Panc1 (cell line): ENCODE data around the gene TEDC2. TPM values are rescaled to one million over a fixed set of nuclear protein-coding genes. Genes with fewer than 3 reads are reported as not detected.
"Not testable (repeated sequence)": the region's sequence is repeated elsewhere in the genome, so short reads cannot be mapped to it uniquely, and the experiment has no call there.

Experiments
- ATAC-seq: fragments of 200-7000 bp; cut with Tn5 transposase; 2 replicates; pipeline ENCODE4 v1.9.1; 2020; ENCODE audit warnings: mild to moderate bottlenecking, moderate library complexity
- BruUV-seq: library from RNA; stranded (reverse); fragments of 400-500 nt; replicated peaks from 2 replicates; lab custom pipeline; 2021; lab: Mats Ljungman, UMichigan
- CTCF ChIA-PET: fragments of 300-600 bp; sonication (Branson Sonifier 250); formaldehyde crosslinking; loops from one replicate; lab custom pipeline; 2022; ENCODE audit warnings: antibody characterized with exemption; lab: Charles Lee
- POLR2A ChIA-PET: fragments of 300-600 bp; sonication (Branson Sonifier 250); formaldehyde crosslinking; loops from one replicate; lab custom pipeline; 2022; ENCODE audit warnings: antibody characterized with exemption; lab: Charles Lee
- DNase-seq: peaks from one replicate; pipeline ENCODE4 v3.0.0-alpha.2; 2010; ENCODE audit warnings: low read depth, low spot score
- H3K27ac ChIP-seq: 2 replicates; pipeline ENCODE4 v1.5.1; 2011; ENCODE audit warnings: mild to moderate bottlenecking, low read length, inconsistent platforms
- H3K27me3 ChIP-seq: fragments of 200-500 bp; sonication (Bioruptor generic); 2 replicates; pipeline ENCODE4 v1.6.0; 2014; ENCODE audit warnings: low read length, inconsistent platforms; ENCODE audit not compliant: control insufficient read depth, insufficient read depth
- H3K36me3 ChIP-seq: fragments of 200-500 bp; sonication (Bioruptor generic); 2 replicates; pipeline ENCODE4 v1.5.1; 2014; ENCODE audit warnings: inconsistent platforms, mild to moderate bottlenecking, low read length, moderate library complexity; ENCODE audit not compliant: control insufficient read depth, insufficient read depth
- H3K4me1 ChIP-seq: 2 replicates; pipeline ENCODE4 v1.5.1; 2011; ENCODE audit warnings: inconsistent platforms, mild to moderate bottlenecking, low read length, moderate library complexity; ENCODE audit not compliant: control insufficient read depth, insufficient read depth
- H3K4me3 ChIP-seq, 2 experiments: 2 replicates each; pipeline ENCODE4 v1.5.1; 2011 to 2012; ENCODE audit warnings: low read depth in 2 of 2, low read length in 2 of 2, mild to moderate bottlenecking in 2 of 2, inconsistent platforms in 1 of 2, moderate library complexity in 1 of 2
- H3K9me3 ChIP-seq: fragments of 200-500 bp; sonication (Bioruptor generic); 2 replicates; pipeline ENCODE4 v1.5.1; 2014; ENCODE audit warnings: low read depth, mild to moderate bottlenecking, inconsistent platforms, low read length, moderate library complexity; ENCODE audit not compliant: control insufficient read depth, insufficient read depth
- POLR2AphosphoS5 ChIP-seq: IDR thresholded peaks from 2 replicates; pipeline ENCODE4 v1.6.1; 2012; ENCODE audit warnings: mild to moderate bottlenecking, low read depth, low read length, moderate library complexity
- SIN3A ChIP-seq: IDR thresholded peaks from 2 replicates; pipeline ENCODE4 v1.6.1; 2012; ENCODE audit warnings: low read depth, mild to moderate bottlenecking, low read length, moderate library complexity, borderline replicate concordance; ENCODE audit not compliant: insufficient read depth
- TCF7L2 ChIP-seq: IDR thresholded peaks from 2 replicates; pipeline ENCODE4 v1.6.1; 2011; ENCODE audit warnings: mild to moderate bottlenecking, low read depth, low read length, inconsistent platforms
- in situ Hi-C: cut with HindIII; loops from 2 replicates; pipeline ENCODE4 v1.10.0; 2016; ENCODE audit warnings: low sequenced_read_pairs, low pct_unique_long_range_greater_than_20kb
- intact Hi-C: fragments of 100-400 bp; cut with micrococcal nuclease; formaldehyde crosslinking; loops from one replicate; pipeline ENCODE4 v1.10.0; 2022; ENCODE audit not compliant: unreplicated experiment
- total RNA-seq: library from RNA; stranded (reverse); gene quantifications from one replicate; pipeline ENCODE4 v1.2.1, GENCODE V29; 2021; ENCODE audit not compliant: unreplicated experiment
- TF ChIP-seq, protein P1 (sequence below), 2 experiments: IDR thresholded peaks; 2 replicates each; pipeline ENCODE4 v1.6.1; 2011 to 2012; ENCODE audit warnings: low read depth in 2 of 2, control low read depth in 1 of 2, low read length in 1 of 2, mild to moderate bottlenecking in 1 of 2, moderate library complexity in 1 of 2; ENCODE audit not compliant: insufficient read depth in 1 of 2
- TF ChIP-seq, protein P2 (sequence below): fragments of 450-650 bp; IDR thresholded peaks from 2 replicates; pipeline ENCODE4 v1.5.1; 2017; ENCODE audit warnings: mild to moderate bottlenecking

Gene TEDC2
- total RNA-seq, 1 experiment from 2014 or later = 25.0 TPM

DNA sequence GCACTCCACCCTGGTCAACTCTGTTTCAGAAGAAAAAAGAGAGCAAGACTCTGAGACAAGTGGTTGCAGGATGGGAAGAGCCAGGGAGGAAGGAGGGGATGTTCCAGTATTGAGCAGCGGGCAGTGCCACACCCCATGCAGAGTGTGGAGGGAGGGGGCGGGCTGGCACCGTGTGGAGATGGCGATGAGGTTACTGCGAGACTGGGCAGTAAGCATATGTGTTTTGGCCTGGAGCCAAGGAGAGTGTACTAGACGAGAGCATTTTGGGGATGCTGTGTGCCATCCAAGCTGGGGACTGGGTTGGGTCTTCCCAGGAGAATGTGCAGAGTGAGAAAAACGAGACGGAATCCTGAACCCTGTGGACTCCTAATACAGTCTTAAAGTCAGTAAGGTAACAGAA lies 18.4 kb downstream of the TEDC2 start:
- ChIA-PET CTCF (no interaction called here), POLR2A (no interaction called here)
- Histone ChIP-seq H3K27me3 (no peaks in the 10 kb centered on the region), H3K9me3 (no peaks in the 10 kb centered on the region), H3K4me1 (peaks cover 13% of the 10 kb centered on the region), H3K4me3 (no peak overlapping the region), H3K36me3 (no peaks in the 10 kb centered on the region; the same call in 1 of the 2 replicates), H3K27ac (no peak overlapping the region)
- BruUV-seq = no TSS peak
- in situ Hi-C loops (no loop called here), intact Hi-C loops (no loop called here)
- no peak for TF ChIP-seq POLR2AphosphoS5
- no peak for TF ChIP-seq SIN3A
- TF ChIP-seq, protein P1, sequence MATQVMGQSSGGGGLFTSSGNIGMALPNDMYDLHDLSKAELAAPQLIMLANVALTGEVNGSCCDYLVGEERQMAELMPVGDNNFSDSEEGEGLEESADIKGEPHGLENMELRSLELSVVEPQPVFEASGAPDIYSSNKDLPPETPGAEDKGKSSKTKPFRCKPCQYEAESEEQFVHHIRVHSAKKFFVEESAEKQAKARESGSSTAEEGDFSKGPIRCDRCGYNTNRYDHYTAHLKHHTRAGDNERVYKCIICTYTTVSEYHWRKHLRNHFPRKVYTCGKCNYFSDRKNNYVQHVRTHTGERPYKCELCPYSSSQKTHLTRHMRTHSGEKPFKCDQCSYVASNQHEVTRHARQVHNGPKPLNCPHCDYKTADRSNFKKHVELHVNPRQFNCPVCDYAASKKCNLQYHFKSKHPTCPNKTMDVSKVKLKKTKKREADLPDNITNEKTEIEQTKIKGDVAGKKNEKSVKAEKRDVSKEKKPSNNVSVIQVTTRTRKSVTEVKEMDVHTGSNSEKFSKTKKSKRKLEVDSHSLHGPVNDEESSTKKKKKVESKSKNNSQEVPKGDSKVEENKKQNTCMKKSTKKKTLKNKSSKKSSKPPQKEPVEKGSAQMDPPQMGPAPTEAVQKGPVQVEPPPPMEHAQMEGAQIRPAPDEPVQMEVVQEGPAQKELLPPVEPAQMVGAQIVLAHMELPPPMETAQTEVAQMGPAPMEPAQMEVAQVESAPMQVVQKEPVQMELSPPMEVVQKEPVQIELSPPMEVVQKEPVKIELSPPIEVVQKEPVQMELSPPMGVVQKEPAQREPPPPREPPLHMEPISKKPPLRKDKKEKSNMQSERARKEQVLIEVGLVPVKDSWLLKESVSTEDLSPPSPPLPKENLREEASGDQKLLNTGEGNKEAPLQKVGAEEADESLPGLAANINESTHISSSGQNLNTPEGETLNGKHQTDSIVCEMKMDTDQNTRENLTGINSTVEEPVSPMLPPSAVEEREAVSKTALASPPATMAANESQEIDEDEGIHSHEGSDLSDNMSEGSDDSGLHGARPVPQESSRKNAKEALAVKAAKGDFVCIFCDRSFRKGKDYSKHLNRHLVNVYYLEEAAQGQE (IDR thresholded peaks at IDR 0.05; ENCODE audit: insufficient read depth in 1 of 2, low read depth in 2 of 2, low read length in 1 of 2) = no peak
- no peak for TF ChIP-seq TCF7L2
- TF ChIP-seq, protein P2, sequence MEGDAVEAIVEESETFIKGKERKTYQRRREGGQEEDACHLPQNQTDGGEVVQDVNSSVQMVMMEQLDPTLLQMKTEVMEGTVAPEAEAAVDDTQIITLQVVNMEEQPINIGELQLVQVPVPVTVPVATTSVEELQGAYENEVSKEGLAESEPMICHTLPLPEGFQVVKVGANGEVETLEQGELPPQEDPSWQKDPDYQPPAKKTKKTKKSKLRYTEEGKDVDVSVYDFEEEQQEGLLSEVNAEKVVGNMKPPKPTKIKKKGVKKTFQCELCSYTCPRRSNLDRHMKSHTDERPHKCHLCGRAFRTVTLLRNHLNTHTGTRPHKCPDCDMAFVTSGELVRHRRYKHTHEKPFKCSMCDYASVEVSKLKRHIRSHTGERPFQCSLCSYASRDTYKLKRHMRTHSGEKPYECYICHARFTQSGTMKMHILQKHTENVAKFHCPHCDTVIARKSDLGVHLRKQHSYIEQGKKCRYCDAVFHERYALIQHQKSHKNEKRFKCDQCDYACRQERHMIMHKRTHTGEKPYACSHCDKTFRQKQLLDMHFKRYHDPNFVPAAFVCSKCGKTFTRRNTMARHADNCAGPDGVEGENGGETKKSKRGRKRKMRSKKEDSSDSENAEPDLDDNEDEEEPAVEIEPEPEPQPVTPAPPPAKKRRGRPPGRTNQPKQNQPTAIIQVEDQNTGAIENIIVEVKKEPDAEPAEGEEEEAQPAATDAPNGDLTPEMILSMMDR = no peak
- ATAC-seq = no peak
- DNase-seq = no peak

DNA sequence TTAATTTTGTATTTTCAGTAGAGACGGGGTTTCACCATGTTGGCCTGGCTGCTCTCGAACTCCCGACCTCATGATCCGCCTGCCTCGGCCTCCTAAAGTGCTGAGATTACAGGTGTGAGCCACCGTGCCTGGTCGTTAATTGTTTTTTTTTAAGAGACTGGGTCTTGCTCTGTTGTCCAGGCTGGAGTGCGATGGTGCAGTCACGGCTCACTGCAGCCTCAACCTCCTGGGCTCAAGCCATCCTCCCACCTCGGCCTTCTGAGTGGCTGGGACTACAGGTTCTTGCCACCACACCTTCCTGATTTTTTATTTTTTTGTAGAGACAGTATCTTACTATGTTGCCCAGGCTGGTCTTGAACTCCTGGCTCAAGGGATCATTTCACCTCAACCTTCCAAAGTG lies 20.1 kb downstream of the TEDC2 start:
- H3K27me3 ChIP-seq, POLR2A ChIA-PET, H3K27ac ChIP-seq, intact Hi-C loops, H3K9me3 ChIP-seq, DNase-seq, BruUV-seq, H3K36me3 ChIP-seq, in situ Hi-C loops, H3K4me3 ChIP-seq, ATAC-seq: not testable (repeated sequence)
- CTCF ChIA-PET = interaction anchor here (0.6 kb wide), 1 partner anchor 21 kb away, joined by 3 read pairs; no protein-coding TSS in a partner anchor
- peaks cover 16% of the 10 kb centered on the region for H3K4me1 ChIP-seq

DNA sequence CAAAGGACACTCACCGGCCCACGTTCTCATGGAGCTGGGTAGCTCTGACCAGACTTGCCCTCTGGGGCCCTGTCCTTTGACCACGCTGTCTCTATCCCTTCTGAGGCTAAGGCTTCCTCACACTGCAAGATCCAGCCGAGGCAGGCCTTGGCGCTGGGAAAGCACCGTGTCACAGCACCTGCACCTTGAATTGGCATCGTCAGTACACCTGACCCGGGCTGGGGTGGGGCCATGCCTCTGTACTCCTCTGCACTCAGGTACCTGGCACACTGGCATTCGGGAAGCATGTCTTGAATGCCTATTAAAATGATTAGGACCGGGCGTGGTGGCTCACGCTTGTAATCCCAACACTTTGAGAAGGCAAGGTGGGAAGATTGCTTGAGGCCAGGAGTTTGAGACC lies 21.0 kb downstream of the TEDC2 start:
- in situ Hi-C loops (no loop called here), intact Hi-C loops (no loop called here)
- Histone ChIP-seq H3K36me3 (no peaks in the 10 kb centered on the region), H3K27ac (no peak overlapping the region), H3K4me3 (no peak overlapping the region), H3K4me1 (peaks cover 13% of the 10 kb centered on the region), H3K27me3 (no peaks in the 10 kb centered on the region), H3K9me3 (no peaks in the 10 kb centered on the region)
- ATAC-seq = no peak
- no peak for TF ChIP-seq TCF7L2
- ChIA-PET POLR2A (no interaction called here), CTCF (no interaction called here)
- no peak for DNase-seq
- no TSS peak for BruUV-seq
